Activated gamma-delta T cell treated with Interleukin-2 at 50 U/mL for 16 hours (primary cell): Measurements from ENCODE around the gene ADGRL1.
"Not testable (repeated sequence)": the region's sequence is repeated elsewhere in the genome, so short reads cannot be mapped to it uniquely, and the experiment has no call there.

Source experiments
- DNase-seq: peaks from one replicate; pipeline ENCODE4 v3.0.0-alpha.2; 2020

Gene ADGRL1

DNA sequence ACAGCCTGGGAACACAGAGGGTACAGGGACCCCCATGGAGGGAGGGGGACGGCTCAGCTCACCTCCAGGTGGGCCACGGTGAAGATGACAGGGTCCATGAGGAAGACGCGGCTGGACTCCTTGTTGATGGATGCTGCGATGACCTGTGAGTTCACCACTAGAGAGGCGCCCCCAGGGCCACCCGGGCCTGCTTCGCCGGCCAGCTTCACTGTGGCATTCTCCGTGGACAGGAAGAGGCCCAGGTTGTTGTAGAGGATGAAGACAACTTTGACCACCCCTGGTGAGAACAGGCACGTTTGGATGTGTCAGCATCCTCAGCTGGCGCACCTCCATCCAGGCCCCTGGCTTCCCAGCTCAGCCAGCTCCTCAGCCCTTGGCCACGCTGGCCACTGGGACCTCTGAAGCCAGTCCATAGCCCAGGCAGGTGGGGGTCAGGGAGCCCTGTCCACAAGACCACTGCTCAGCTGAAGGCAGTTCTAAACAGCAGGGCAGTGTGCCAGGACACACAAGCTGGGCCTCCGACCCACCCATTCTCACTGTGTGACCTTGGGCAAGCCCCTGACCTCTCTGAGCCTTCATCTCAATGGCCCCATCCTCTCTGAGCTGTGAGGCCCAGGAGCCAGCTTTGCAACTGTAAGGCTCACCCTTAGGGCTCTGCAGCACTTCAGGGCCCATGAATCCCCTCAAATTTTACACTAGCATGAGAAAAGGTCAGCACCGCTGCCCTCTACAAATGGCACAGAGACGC, 47.5 kb downstream of the ADGRL1 start:
- DNase-seq = no peak

- DNase-seq = no peak
Measured at GRCh38 chr19:14156971-14157717, 48.8 kb downstream of the ADGRL1 start.

DNA sequence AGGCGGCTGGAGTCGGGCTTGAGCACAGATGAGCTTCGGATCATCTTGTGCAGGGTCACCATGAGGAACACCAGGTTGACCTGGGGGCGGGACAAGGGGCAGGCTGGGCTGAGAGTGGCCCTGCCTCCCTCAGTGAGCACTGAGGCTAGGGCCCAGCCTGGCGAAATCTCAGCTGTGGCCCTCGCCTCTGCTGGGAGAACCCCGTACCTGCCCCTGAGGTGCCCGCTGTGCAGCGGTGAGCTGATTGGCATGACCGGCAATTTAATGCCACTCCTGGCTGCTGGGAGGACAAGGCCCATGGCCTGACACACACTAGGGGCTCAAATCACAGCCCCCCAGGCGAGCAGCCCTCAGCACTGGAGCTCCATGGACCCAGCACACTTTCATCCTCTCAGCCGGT, 49.8 kb downstream of the ADGRL1 start:
- no peak for DNase-seq

- no peak for DNase-seq
Measured at GRCh38 chr19:14155371-14155770, 50.6 kb downstream of the ADGRL1 start.

DNA sequence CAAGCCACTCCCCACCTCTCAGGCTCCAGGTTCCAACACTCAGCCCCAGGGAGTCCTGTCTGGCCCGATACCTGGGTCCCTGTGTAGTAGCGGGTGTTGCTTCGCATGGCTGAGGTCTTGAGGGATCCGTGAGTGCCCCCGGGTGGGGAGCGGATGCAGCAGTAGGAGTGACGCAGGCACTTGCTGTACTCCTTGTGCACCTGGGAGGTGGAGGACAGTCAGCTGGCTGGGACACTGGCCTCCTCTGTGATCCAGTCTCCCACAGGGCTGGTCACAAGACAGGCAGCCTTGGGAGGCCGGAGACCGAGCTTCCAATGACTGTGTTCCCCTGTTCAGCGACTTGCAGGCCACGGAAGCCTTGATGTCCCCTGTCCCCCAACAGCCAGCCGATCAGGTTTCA, 53.3 kb downstream of the ADGRL1 start:
- no peak for DNase-seq

DNA sequence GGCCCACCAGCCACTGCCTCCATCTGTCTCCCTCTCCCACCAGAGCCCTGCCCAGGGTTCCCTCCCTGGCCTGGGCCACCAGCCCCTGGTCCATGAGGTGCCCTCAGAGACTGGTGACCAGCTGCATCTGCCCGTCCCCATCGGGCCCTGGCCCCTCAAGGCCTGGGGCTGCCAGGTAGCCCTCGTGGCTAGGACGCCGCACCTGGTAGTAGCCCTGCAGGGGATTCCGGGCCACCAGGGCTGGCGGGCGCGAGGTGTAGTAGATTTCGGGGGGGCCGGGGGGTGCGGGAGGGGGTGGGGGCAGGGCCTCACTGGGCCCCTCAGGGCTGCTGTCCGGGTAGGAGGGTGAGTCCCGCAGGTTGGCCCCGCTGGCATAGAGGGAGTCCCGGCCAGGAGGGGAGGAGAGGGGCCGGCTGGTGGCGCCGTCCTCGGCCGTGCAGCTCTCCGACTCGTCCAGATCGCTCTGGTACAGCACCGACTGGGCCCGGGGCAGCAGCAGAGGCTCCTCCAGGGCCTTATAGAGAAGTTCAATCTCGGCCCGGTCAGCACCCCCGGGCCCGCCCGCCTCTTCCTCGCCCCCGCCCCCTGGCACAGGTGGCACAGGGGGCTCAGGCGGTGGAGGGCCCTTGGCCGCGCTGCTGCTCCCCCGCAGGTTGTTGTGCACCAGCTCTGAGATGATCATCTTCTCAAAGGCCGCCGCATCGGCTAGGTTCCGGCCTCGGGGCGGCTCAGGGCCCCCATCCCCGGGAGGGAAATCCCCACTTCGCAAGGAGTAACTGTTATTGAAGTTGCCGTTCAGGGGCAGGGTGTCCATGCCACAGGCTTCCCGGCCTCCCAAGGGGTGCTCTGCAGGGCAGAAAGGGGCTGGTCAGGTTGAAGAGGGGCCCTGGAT, 55.0 kb downstream of the ADGRL1 start:
- DNase-seq = no peak

- no peak for DNase-seq
Measured at GRCh38 chr19:14150041-14150769, 55.8 kb downstream of the ADGRL1 start.

DNA sequence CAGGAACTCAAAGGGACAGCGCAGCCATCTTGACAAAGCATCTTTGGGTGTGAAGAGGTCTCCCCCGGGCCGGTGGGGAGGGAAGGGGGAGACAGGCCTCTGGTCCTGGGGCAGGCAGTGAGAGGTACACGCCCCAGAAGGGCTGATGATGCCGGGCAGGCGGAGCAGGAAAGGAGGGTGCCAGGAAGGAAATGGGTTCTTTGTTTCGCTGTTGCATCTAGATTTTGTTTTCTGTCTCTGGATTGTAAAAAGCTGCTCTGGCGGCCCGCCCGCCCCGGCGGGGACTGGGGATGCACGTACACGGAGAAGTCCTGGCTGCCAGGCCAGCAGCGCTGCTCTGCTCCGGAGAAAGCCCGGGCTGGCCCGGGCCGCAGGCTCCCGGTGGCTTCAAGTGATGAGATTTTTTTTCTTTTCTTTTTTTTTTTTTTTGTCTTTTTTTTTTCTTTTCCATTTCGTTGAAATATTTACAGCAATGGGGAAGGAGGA, 56.4 kb downstream of the ADGRL1 start:
- DNase-seq = peak; percentile 62

DNA sequence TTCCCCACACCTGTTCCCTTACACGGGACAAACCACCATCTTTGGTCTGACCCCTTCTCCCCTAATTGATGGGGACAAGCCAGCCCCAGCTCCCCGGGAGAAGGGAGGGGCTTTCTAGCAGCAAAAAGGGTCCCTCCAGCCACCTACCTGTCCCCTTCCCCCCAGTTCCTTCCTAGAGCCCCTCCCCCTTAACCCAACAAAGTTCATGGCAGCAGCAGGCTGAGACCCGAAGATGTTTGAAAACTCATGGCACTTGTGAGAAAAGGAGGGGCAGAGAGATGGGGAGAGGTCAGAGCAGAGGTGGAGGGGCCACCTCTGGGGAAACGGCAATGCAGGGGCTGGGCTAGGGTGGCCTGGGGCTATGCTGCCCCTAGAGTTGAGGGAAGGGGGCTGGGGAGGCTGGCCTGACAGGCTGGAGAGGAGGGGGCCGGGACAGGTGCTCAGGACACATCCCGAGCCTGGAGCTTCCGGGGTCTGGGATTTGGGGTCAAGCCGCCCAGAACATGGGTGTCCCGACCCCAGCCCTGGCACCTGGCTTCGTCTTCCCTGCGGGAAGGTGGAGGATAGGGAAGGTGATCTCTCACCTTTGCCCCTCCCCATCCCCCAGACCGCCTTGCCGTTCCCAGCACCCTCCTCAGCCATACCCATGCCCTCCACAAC, 57.1 kb downstream of the ADGRL1 start:
- DNase-seq = no peak

DNA sequence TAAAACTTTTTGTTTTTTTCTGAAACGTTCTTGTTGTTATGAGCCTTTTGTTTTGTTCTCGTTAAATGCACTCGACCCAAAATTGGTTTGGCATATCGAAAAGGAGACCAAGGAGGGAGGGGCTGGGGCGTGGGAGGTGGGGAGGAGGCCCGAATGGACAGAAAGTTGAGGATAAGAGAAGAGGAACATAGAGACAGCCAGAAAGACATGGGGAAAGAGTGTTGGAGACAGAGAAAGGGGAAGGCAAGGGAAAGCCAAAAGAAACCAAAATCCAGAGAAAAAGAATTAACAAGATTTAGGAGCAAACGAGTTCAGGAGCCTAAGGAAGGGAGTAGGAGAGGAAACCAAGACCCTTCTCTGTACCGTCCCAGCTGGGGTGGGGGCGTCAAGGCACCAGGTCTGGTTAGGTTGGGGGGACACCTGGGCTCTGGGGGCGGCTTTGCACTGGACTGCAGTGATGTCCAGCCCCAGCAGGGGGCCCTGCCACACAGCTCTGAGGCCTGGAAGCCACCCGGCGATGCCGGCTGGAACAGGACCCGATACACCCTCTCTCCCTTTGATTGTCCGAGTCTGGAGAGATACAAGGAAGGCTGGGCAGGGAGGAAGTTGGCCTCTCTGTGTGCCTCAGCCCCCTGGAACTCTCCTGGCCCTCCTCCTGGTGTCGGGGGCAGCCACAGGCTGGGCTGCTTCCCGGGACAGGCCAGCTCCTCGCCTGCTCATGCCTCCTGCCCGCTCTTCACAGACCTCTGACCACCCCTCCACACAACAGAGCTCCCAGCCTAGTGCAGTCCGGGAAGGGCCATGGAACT, 58.0 kb downstream of the ADGRL1 start:
- DNase-seq = peak; percentile 60

DNA sequence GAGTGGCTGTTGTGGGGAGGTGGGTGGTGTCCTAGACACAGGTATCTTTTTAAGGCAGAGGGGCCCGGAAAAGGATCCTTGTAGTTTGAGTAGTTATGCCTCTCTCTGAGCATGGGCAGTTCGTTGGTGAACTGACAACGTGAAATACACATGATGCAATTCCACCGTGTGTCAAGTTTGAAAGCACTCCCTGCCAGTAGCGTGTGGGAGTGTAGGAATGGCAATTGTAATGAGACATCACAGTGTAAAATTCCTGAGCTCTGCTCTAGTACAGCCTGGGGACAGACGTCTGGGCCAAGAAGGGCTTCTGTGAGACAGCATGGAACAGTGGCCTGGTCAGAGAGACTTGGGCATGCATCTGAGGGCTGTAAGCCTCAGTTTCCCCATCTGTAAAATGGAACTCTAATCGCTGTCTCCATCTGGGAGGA, 59.2 kb downstream of the ADGRL1 start:
- no peak for DNase-seq

GRCh38 chr19:14146169-14146568, 59.8 kb downstream of the ADGRL1 start:
- DNase-seq = not testable (repeated sequence)

DNA sequence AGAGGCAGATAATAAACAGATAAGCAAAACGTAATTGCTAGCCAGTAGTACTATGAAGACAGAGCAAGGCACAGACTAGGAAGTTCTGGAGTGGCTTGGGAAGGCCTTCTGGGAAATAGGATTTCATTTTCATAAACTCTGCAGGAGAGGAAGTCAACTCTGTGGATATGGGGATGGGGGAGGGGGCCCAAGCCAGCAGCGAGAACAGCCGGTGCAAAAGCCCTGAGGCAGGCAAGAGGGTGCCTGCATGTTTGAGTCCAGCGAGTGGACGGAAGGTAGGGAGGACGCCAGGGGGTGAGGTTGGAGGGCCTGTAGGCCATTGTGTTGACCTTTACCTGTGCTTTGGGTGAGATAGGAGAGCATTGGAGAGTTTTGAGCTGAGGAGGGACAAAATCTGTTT, 60.6 kb downstream of the ADGRL1 start:
- no peak for DNase-seq

DNA sequence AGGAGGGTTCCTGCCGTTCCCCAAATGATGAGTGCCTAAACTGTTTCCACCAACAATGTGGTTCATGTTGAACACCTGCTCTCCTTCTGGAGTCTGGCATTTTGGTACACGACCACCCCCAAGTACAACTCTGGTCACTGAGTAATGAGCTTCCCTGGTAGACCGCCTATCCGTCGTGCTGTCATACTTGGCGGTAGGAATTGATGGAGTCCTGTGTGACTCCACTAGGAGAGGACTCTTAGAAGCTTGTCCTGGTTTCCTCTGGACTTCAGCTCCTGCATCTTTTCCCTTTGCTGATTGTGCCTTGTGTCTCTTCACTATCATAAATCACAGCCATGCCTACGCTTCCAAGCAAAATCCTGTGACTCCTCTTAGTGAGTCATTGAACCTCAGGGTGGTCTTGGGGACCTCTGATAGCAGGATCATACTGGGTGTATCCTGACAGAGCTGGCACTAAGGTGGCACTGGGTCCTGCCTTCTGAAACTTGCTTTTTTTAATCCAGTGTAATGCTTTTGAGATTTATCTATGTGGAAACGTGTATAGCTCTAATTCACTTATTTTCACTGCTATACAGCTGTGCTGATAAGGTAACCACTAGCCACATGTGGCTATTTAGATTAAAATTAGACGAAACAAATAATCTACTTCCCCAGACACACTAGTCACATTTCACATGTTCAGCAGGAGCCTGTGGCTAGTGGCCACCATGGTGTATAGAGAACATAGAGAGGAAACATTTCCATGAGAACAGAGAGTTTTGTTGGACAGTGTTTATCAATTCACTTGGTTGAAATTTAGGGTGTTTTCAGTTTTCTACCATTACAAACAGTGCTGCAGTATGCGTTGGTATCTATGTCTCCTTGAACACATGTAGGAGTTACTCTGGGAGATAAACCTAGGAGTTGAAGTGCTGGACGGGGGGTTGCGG, 63.4 kb downstream of the ADGRL1 start:
- no peak for DNase-seq

DNA sequence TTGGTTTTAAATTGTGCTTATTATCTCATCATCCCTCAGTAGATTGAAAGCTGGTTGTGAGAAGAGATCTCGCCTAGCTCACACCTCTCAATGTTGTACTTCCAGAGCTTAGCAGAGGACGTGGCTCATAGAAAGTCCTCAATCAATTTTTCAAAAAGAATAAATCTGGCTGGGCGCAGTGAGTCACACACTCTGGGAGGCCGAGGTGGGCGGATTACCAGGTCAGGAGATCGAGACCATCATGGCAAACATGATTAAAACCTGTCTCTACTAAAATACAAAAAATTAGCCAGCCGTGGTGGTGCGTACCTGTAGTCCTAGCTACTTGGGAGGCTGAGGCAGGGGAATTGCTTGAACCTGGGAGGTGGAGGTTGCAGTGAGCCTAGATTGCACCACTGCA, 64.9 kb downstream of the ADGRL1 start:
- no peak for DNase-seq

DNA sequence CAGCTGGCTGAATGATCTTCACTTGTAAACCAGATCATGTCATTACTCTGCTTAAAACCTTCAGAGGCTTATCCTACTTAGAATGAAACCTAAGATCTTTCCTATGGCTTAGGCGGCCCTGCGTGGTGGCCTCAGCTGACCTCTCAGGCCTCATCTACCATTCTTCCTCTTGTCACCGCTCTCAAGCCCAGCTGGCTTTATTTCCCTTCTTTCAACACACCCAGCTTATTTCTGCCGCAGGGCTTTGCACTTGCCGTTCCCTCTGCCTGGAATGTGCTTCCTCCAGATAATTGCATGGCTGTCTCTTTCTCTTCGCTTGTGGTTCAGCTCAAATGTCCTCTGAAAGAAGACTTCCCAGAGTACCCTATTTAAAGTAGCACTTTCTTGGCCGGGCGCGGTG, 66.0 kb downstream of the ADGRL1 start:
- DNase-seq = no peak

DNA sequence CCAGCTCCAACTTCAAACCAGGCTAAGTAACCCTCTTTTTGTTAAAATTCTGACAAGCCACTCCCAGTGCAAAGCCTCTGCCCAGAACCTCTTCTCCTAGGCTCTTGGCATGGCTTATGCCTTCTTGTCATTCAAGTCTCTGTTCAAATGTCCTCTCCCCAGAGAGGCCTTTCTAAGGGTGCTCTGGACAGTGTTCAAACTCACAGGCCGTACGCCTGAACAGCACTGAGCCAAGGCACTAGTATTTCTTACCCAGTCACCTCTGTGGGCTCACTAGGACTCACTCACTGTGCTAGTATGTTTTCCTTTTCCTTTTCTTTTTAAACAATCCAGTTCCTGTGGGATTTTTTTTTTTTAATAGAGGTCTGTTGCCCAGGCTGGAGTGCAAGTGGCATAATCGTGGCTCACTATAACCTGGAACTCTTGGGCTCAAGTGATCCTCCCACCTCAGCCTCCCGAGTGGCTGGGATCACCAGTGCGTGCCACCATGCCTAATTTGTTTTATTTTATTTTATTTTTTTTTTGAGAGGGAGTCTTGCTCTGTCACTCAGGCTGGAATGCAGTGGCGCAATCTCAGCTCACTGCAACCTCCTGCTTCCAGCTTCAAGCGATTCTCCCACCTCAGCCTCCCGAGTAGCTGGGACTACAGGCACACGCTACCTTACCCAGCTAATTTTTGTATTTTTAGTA, 67.2 kb downstream of the ADGRL1 start:
- no peak for DNase-seq

DNA sequence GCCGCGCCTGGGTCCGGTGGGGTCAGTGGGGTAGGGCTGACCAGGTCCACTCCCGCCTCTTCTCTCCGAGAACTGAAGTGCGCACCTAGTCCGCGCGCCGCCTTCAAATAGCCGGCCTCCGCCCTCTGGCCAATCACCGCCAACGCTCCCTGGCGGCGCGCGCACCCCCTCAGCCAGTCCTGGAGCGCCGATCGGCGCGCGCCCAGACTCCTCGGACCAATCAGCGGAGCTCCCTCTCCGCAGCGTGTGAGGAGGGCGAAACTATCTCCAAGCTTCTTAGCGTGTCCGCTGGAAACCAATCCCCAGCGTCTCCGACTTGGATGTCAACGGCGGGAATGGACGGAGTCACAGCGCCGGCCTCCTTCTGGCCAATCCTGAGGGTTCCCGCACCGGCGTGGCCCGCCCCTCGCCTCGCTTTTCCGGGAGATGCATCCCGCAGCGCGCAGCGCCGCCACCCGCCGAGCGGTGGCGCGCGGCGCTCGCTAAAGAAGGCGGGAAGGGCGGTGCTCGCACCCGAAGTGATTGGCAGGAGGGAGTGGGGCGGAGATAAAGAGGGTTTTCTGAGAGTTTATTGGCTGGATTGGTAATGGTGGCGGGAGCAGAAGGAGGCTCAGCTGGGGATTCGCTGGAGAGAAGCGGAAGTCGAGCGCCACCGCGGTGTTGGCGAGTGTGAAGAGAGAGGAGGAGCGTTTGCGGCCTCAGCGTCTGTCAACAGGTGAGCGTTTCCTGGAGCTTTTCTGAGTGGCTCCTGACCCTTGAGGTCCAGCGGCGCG, 69.3 kb downstream of the ADGRL1 start, which contains the start of gene ASF1B:
TSS of gene ASF1B (minus strand) at position 81 of the 773 bp plus-strand sequence. CDS start 133 bp downstream, outside the sequence.
- peak; percentile 96 for DNase-seq
